Body of pancreas (tissue), 4 donors: ENCODE results near the gene C2. TPM values are rescaled to one million over a fixed set of nuclear protein-coding genes. Genes with fewer than 3 reads are reported as not detected.
"Not testable (repeated sequence)": the region's sequence is repeated elsewhere in the genome, so short reads cannot be mapped to it uniquely, and the experiment has no call there.

Experiments used
- ATAC-seq: fragments of 150-250 bp; one replicate; pipeline ENCODE4 v1.9.1; 2016
- DNase-seq, 4 donors: peaks; one replicate each; pipeline ENCODE4 v3.0.0-alpha.2; 2019
- H3K27ac ChIP-seq, 4 donors: fragments of 200-600 bp; sonication (generic); 1 replicate in 3 of 4; 2 replicates in 1 of 4; pipeline versions ENCODE4 v1.5.1 to v1.6.1; 2016 to 2019; ENCODE audit warnings: mild to moderate bottlenecking in 1 of 4, mixed read lengths in 1 of 4, moderate library complexity in 1 of 4
- H3K27me3 ChIP-seq, 2 donors: fragments of 200-600 bp; sonication (generic); one replicate each; pipeline ENCODE4 v1.6.0; 2016; ENCODE audit warnings: mild to moderate bottlenecking in 1 of 2
- H3K36me3 ChIP-seq, 2 donors: fragments of 200-600 bp; sonication (generic); replicated peaks in 1 of 2; 2 replicates each; pipeline ENCODE4 v1.5.1; 2016; ENCODE audit warnings: low read depth in 2 of 2; ENCODE audit not compliant: insufficient read depth in 1 of 2
- H3K4me1 ChIP-seq: fragments of 200-600 bp; sonication (generic); one replicate; pipeline ENCODE4 v1.6.0; 2016
- H3K4me3 ChIP-seq, 2 donors: fragments of 200-600 bp; sonication (generic); 1 replicate in 1 of 2; 2 replicates in 1 of 2; pipeline ENCODE4 v1.5.1; 2016 to 2019
- H3K9me3 ChIP-seq, 3 donors: fragments of 200-600 bp; sonication (generic); 1 replicate in 2 of 3; 2 replicates in 1 of 3; pipeline ENCODE4 v1.5.1; 2016
- CTCF ChIP-seq, 7 experiments: fragments of 450-650 bp in 4 of 7; fragments of 200-600 bp in 3 of 7; sonication (generic) in 3 of 7; IDR thresholded peaks; one replicate each; pipeline ENCODE4 v1.5.1; 2016 to 2019; ENCODE audit warnings: antibody characterized with exemption in 7 of 7
- POLR2A ChIP-seq, 3 donors: fragments of 450-650 bp; IDR thresholded peaks; one replicate each; pipeline ENCODE4 v1.6.1; 2016; ENCODE audit warnings: antibody characterized with exemption in 3 of 3, mild to moderate bottlenecking in 2 of 3
- whole genome bisulfite sequencing, 2 donors: methylation state at CpG; one replicate each; pipeline ENCODE4 v1.1.5; 2017; 5-methylcytosine and 5-hydroxymethylcytosine counted together
- intact Hi-C: fragments of 100-400 bp; cut with DNase I; formaldehyde crosslinking; loops from one replicate; pipeline ENCODE4 v1.15.1; 2023
- total RNA-seq, 2 donors: library from RNA; depleted of rRNA; stranded (reverse); fragments of >200 nt; gene quantifications; one replicate each; pipeline ENCODE4 v1.1.0, GENCODE V29; 2016

C2 gene
- total RNA-seq, 2 donors from 2014 or later, result 1.3 TPM

GRCh38 chr6:31977816-31978431, 50.4 kb downstream of the C2 start:
- Histone ChIP-seq H3K9me3 (no peaks in the 10 kb centered on the region), H3K4me3 (no peak overlapping the region), H3K27ac (no peak overlapping the region), H3K27me3 (no peaks in the 10 kb centered on the region), H3K36me3 (peaks cover 0 to 2% of the 10 kb centered on the region in 2 donors), H3K4me1 (peaks cover 5% of the 10 kb centered on the region)
- TF ChIP-seq CTCF (IDR thresholded peaks at IDR 0.05) (no peak), POLR2A (IDR thresholded peaks at IDR 0.05) (no peak)
- DNase-seq, result no peak
- no peak for ATAC-seq
- intact Hi-C loops, result no loop called here
- WGBS, 2 donors, result 95 to 96% methylated on average over 12 of the region's 12 CpGs

- H3K27ac ChIP-seq, result no peak overlapping the region
- ATAC-seq (no peak), DNase-seq (no peak)
- H3K4me3 ChIP-seq, result no peak overlapping the region
- no peaks in the 10 kb centered on the region for H3K27me3 ChIP-seq
- WGBS, 2 donors, result 78 to 87% methylated on average over 5 of the region's 5 CpGs
- H3K9me3 ChIP-seq, result no peaks in the 10 kb centered on the region
- H3K4me1 ChIP-seq, result no peaks in the 10 kb centered on the region
- TF ChIP-seq CTCF (IDR thresholded peaks at IDR 0.05) (no peak), POLR2A (IDR thresholded peaks at IDR 0.05) (no peak)
- H3K36me3 ChIP-seq, result peaks cover 0 to 2% of the 10 kb centered on the region in 2 donors
- intact Hi-C loops, result no loop called here
These were observed 51.3 kb downstream of the C2 start for GRCh38 chr6:31978831-31979230.

GRCh38 chr6:31979238-31979898, 51.9 kb downstream of the C2 start:
- TF ChIP-seq POLR2A (IDR thresholded peaks at IDR 0.05) (no peak), CTCF (IDR thresholded peaks at IDR 0.05) (no peak)
- 92 to 100% methylated on average over 3 of the region's 3 CpGs for WGBS, 2 donors
- no peaks in the 10 kb centered on the region for H3K27me3 ChIP-seq
- H3K4me1 ChIP-seq, result no peaks in the 10 kb centered on the region
- no peak overlapping the region for H3K4me3 ChIP-seq
- intact Hi-C loops, result no loop called here
- no peaks in the 10 kb centered on the region for H3K9me3 ChIP-seq
- DNase-seq (no peak), ATAC-seq (no peak)
- no peak overlapping the region for H3K27ac ChIP-seq
- peaks cover 0 to 2% of the 10 kb centered on the region in 2 donors for H3K36me3 ChIP-seq

DNA sequence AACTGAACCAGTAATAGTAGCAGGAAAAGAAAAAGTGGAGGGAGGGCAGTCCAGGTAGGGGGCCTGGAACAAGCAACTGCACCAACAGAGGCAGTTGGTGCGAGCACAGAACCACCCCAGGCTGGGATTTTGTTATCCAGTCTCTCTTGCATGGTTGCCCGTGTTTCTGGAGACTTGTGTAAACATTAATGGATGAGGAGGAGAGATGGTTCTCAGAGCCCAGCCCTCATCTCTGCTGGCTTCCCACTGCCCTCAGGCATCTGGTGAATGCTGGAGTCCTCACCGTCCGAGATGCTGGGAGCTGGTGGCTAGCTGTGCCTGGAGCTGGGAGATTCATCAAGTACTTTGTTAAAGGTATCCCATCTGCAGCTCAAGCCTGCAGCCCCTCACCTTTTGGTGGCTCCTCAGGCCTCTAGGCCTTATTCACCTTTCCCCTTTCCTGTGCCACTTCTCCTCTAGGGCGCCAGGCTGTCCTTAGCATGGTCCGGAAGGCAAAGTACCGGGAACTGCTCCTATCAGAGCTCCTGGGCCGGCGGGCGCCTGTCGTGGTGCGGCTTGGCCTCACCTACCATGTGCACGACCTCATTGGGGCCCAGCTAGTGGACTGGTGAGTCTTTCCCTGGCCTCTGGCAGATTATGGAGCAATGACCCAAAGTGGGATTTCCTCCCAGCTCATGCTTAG, 52.8 kb downstream of the C2 start:
- intact Hi-C loops, H3K4me1 ChIP-seq, H3K36me3 ChIP-seq, H3K27ac ChIP-seq, DNase-seq, H3K4me3 ChIP-seq, H3K27me3 ChIP-seq, H3K9me3 ChIP-seq, ATAC-seq: not testable (repeated sequence)
- 90 to 94% methylated on average over 4 to 13 of the region's 13 CpGs for WGBS, 2 donors

GRCh38 chr6:31980998-31981397, 53.5 kb downstream of the C2 start:
- intact Hi-C loops, ATAC-seq, H3K36me3 ChIP-seq, H3K4me3 ChIP-seq, DNase-seq, H3K9me3 ChIP-seq, H3K27me3 ChIP-seq, H3K27ac ChIP-seq, H3K4me1 ChIP-seq: not testable (repeated sequence)
- no CpG with 5 or more reads among the region's 5 CpGs for WGBS, 2 donors

DNA sequence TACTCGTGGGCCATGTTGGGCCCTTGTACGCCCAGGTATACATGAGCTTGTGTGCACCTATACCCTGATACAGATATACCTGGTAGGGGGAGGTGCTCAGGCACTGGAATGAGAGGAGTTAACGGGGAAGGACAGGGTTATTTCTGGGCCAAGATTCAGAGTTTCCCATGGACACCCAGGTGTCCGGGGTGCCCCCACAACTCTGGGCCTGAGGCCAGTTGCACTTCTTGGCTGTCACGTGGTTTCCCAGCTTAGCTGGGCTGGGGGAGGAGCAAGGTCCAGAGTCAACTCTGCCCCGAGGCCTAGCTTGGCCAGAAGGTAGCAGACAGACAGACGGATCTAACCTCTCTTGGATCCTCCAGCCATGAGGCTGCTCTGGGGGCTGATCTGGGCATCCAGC, 54.2 kb downstream of the C2 start, which contains the start of gene C4A:
Gene C4A (plus strand): TSS at position 314 of the 400 bp plus-strand sequence. CDS start 51 bp downstream, at position 365.
- H3K36me3 ChIP-seq, H3K27me3 ChIP-seq, H3K9me3 ChIP-seq, intact Hi-C loops, H3K27ac ChIP-seq, H3K4me1 ChIP-seq, DNase-seq, H3K4me3 ChIP-seq: not testable (repeated sequence)
- no CpG with 5 or more reads among the region's 7 CpGs for WGBS, 2 donors
- peak; percentile 91 for ATAC-seq

DNA sequence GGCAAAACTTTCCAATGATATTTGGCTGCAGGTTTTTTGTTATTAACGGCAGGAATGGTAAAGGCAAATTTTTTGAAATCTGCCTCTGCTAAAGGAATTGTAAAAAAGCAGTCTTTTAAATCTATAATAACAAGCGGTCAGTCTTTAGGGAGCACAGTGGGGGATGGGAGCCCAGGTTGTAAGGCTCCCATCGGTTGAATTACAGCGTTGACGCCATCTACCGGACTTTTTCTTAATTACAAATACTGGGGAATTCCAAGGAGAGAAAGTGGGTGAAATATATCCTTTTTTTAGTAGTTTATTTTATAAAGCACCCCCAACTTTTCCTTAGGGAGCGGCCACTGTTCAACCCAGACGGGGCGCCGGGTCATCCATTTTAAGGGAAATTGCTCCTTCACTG, 61.8 kb downstream of the C2 start:
- DNase-seq, H3K27me3 ChIP-seq, H3K9me3 ChIP-seq, H3K4me3 ChIP-seq, H3K27ac ChIP-seq, H3K36me3 ChIP-seq, H3K4me1 ChIP-seq, intact Hi-C loops, ATAC-seq: not testable (repeated sequence)
- WGBS, 2 donors, result no CpG with 5 or more reads among the region's 10 CpGs

DNA sequence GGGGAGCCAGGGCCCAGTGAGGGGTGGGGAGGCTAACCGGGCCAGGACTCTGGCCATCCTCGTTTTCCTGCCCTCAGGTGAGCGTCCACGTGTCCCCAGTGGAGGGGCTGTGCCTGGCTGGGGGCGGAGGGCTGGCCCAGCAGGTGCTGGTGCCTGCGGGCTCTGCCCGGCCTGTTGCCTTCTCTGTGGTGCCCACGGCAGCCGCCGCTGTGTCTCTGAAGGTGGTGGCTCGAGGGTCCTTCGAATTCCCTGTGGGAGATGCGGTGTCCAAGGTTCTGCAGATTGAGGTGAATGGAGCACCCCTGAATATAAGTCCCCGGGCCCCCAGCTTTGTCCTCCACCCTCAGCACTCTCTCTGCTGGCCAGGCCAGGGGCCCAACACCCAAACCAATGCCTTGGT, 66.9 kb downstream of the C2 start:
- H3K4me3 ChIP-seq, DNase-seq: not testable (repeated sequence)
- WGBS, 2 donors, result 95% methylated on average over 9 of the region's 14 CpGs; no CpG with 5 or more reads in 1 of the 2 donors

More for the DNA sequence above, 66.9 kb downstream of the C2 start:
- ATAC-seq, H3K9me3 ChIP-seq, intact Hi-C loops, H3K27ac ChIP-seq, H3K4me1 ChIP-seq, H3K27me3 ChIP-seq, H3K36me3 ChIP-seq: not testable (repeated sequence)
